K562 (cell line): ENCODE measurements around the gene TXLNB. TPM values are rescaled to one million over a fixed set of nuclear protein-coding genes. Genes with fewer than 3 reads are reported as not detected.

Source experiments
- ATAC-seq: fragments of 200-7000 bp; cut with Tn5 transposase; 3 replicates; pipeline ENCODE4 v1.9.1; 2020; ENCODE audit warnings: moderate library complexity
- BruUV-seq: library from RNA; stranded (reverse); fragments of 400-500 nt; replicated peaks from 2 replicates; lab custom pipeline; 2021; lab: Mats Ljungman, UMichigan
- CTCF ChIA-PET: fragments of 300-600 bp; formaldehyde crosslinking; extraction: SDS; loops from one replicate; lab custom pipeline; 2021; ENCODE audit warnings: low intra/inter-chr PET ratio; lab: Yijun Ruan, JAX
- POLR2A ChIA-PET: fragments of 300-600, 350-650 bp; sonication (Branson Sonifier 250); formaldehyde crosslinking; extraction: SDS; loops from one replicate; lab custom pipeline; 2021; ENCODE audit warnings: antibody characterized with exemption, inconsistent platforms; lab: Yijun Ruan, JAX
- DNase-seq, 4 experiments: peaks; one replicate each; pipeline versions ENCODE4 v3.0.0 to v3.0.0-alpha.2; 2011 to 2018; ENCODE audit warnings: low spot score in 3 of 4, mixed read lengths in 3 of 4; ENCODE audit errors: extremely low read depth in 1 of 4
- FAIRE-seq: peaks from 2 replicates; lab custom pipeline; 2011; peaks lifted over from hg19 to GRCh38; lab: Jason Lieb, UNC
- H2AFZ ChIP-seq: 2 replicates; pipeline ENCODE4 v1.6.0; 2011; ENCODE audit warnings: low read depth, low read length, control low read depth, inconsistent platforms
- H3K27ac ChIP-seq: fragments of 200-600 bp; 3 replicates; pipeline ENCODE4 v1.8.0; 2011; ENCODE audit warnings: low read depth, mild to moderate bottlenecking, control low read depth, inconsistent platforms, low read length, moderate library complexity, mixed read lengths; ENCODE audit errors: extremely low read depth
- H3K27me3 ChIP-seq, 2 experiments: fragments of 300-600 bp in 1 of 2; 2 replicates in 1 of 2; 3 replicates in 1 of 2; pipeline versions ENCODE4 v1.6.0 to v1.8.0; 2011; ENCODE audit warnings: inconsistent platforms in 2 of 2, low read length in 2 of 2, mild to moderate bottlenecking in 1 of 2, mixed read lengths in 1 of 2, moderate library complexity in 1 of 2; ENCODE audit not compliant: control insufficient read depth in 2 of 2, insufficient read depth in 2 of 2
- H3K36me3 ChIP-seq: fragments of 300-600 bp; 3 replicates; pipeline ENCODE4 v1.8.0; 2011; ENCODE audit warnings: mild to moderate bottlenecking, low read length, inconsistent platforms; ENCODE audit not compliant: control insufficient read depth, insufficient read depth
- H3K4me1 ChIP-seq, 2 experiments: fragments of 200-600 bp in 1 of 2; replicated peaks in 1 of 2; 2 replicates in 1 of 2; 3 replicates in 1 of 2; pipeline versions ENCODE4 v1.5.1 to v1.8.0; 2011; ENCODE audit warnings: inconsistent platforms in 2 of 2, low read length in 2 of 2, mild to moderate bottlenecking in 1 of 2, mixed read lengths in 1 of 2, moderate library complexity in 1 of 2; ENCODE audit not compliant: control insufficient read depth in 2 of 2, insufficient read depth in 2 of 2
- H3K4me2 ChIP-seq: 2 replicates; pipeline ENCODE4 v1.6.1; 2011; ENCODE audit warnings: low read length, control low read depth, inconsistent platforms, mixed read lengths; ENCODE audit not compliant: insufficient read depth
- H3K4me3 ChIP-seq: fragments of 200-600 bp; sonication (generic), shearing (Covaris generic); 2 replicates; pipeline ENCODE4 v1.5.1; 2016; ENCODE audit warnings: control low read depth, inconsistent platforms
- H3K79me2 ChIP-seq: fragments of 200-600 bp; 3 replicates; pipeline ENCODE4 v1.8.0; 2011; ENCODE audit warnings: low read length, inconsistent platforms; ENCODE audit not compliant: control insufficient read depth, insufficient read depth
- H3K9ac ChIP-seq, 2 experiments: 2 replicates each; pipeline versions ENCODE4 v1.6.0 to v1.6.1; 2011; ENCODE audit warnings: low read depth in 2 of 2, low read length in 2 of 2, control low read depth in 1 of 2, inconsistent platforms in 1 of 2, mild to moderate bottlenecking in 1 of 2, mixed read lengths in 1 of 2; ENCODE audit not compliant: insufficient read depth in 1 of 2
- H3K9me1 ChIP-seq: one replicate; pipeline ENCODE4 v1.6.0; 2011; ENCODE audit warnings: inconsistent platforms, mild to moderate bottlenecking, low read length, moderate library complexity; ENCODE audit not compliant: control insufficient read depth, insufficient read depth
- H3K9me3 ChIP-seq: replicated peaks from 2 replicates; pipeline ENCODE4 v1.5.1; 2011; ENCODE audit warnings: low read depth, low read length, inconsistent platforms; ENCODE audit not compliant: control insufficient read depth, insufficient read depth
- H4K20me1 ChIP-seq: replicated peaks from 2 replicates; pipeline ENCODE4 v1.6.1; 2011; ENCODE audit warnings: low read length, inconsistent platforms, mixed read lengths; ENCODE audit not compliant: control insufficient read depth, insufficient read depth
- ARID3B ChIP-seq: fragments of 250-450 bp; sonication (Bioruptor Pico); IDR thresholded peaks from 2 replicates; pipeline ENCODE4 v1.4.0; 2020; ENCODE audit warnings: borderline replicate concordance
- BRD4 ChIP-seq: fragments of 200-600 bp; sonication (generic); IDR thresholded peaks from 2 replicates; pipeline ENCODE4 v1.6.1; 2017; ENCODE audit warnings: inconsistent platforms
- EHMT2 ChIP-seq: fragments of 450-650 bp; IDR thresholded peaks from 2 replicates; pipeline ENCODE4 v1.6.1; 2018; ENCODE audit warnings: antibody characterized with exemption
- GABPB1 ChIP-seq: sonication (generic); formaldehyde crosslinking; IDR thresholded peaks from 2 replicates; pipeline ENCODE4 v1.8.0; 2022; ENCODE audit warnings: mild to moderate bottlenecking, missing genetic modification reagents
- HNRNPLL ChIP-seq: fragments of 200-400 bp; formaldehyde crosslinking; IDR thresholded peaks from 2 replicates; pipeline ENCODE4 v1.6.1; 2017; ENCODE audit warnings: low read length, low read depth, mild to moderate bottlenecking; ENCODE audit not compliant: poor library complexity, severe bottlenecking
- KLF6 ChIP-seq: fragments of 250-450 bp; sonication (Bioruptor Pico); IDR thresholded peaks from 2 replicates; pipeline ENCODE4 v1.4.0; 2020; ENCODE audit warnings: mild to moderate bottlenecking, moderate library complexity, borderline replicate concordance
- L3MBTL2 ChIP-seq: fragments of 450-650 bp; IDR thresholded peaks from 2 replicates; pipeline ENCODE4 v1.6.1; 2016; ENCODE audit warnings: mild to moderate bottlenecking, moderate library complexity
- MLLT1 ChIP-seq, 2 experiments: fragments of 450-650 bp; IDR thresholded peaks; 2 replicates each; pipeline ENCODE4 v1.6.1; 2016
- MYC ChIP-seq, 2 experiments: fragments of 250-450 bp in 1 of 2; sonication (Bioruptor Pico) in 1 of 2; IDR thresholded peaks; 2 replicates each; pipeline versions ENCODE4 v1.5.1 to v1.6.1; 2012 to 2021; ENCODE audit warnings: low read depth in 2 of 2, borderline replicate concordance in 1 of 2, improper control_type of control experiment in 1 of 2, low read length in 1 of 2, mild to moderate bottlenecking in 1 of 2, moderate library complexity in 1 of 2
- MYNN ChIP-seq, 2 experiments: sonication (generic); formaldehyde crosslinking in 1 of 2; IDR thresholded peaks; 2 replicates each; pipeline versions ENCODE4 v1.5.0 to v1.6.1; 2016 to 2020; ENCODE audit warnings: antibody characterized with exemption in 1 of 2, missing genetic modification reagents in 1 of 2
- PRDM10 ChIP-seq: fragments of 450-650 bp; IDR thresholded peaks from 2 replicates; pipeline ENCODE4 v1.6.1; 2018; ENCODE audit not compliant: partially characterized antibody
- RBM22 ChIP-seq: fragments of 200-400 bp; formaldehyde crosslinking; IDR thresholded peaks from 2 replicates; pipeline ENCODE4 v1.6.1; 2018; ENCODE audit warnings: low read length, low read depth; ENCODE audit not compliant: poor library complexity, severe bottlenecking
- SLC30A9 ChIP-seq: fragments of 250-450 bp; sonication (Bioruptor Pico); IDR thresholded peaks from 2 replicates; pipeline ENCODE4 v1.8.0; 2022; ENCODE audit warnings: mild to moderate bottlenecking, moderate library complexity
- SNRNP70 ChIP-seq: fragments of 200-400 bp; formaldehyde crosslinking; optimal IDR thresholded peaks from 2 replicates; pipeline ENCODE3; 2017; ENCODE audit warnings: low read depth, low read length
- WGBS: fragments of 100-300 bp; shearing (Covaris generic); methylation state at CpG from one replicate; pipeline ENCODE4 v1.1.6; 2016; ENCODE audit warnings: low coverage, mixed read lengths; ENCODE audit not compliant: insufficient coverage; ENCODE audit errors: missing lambda C conversion rate; 5-methylcytosine and 5-hydroxymethylcytosine counted together
- in situ Hi-C: fragments of 300-500 bp; cut with MboI; formaldehyde crosslinking; loops from 4 replicates; pipeline ENCODE4 v1.15.0; 2018; ENCODE audit warnings: inconsistent platforms, mixed read lengths
- intact Hi-C: fragments of 100-400 bp; cut with micrococcal nuclease; formaldehyde crosslinking; loops from 2 replicates; pipeline ENCODE4 v1.14.2; 2022
- polyA plus RNA-seq, 8 experiments: library from polyadenylated mRNA; depleted of rRNA in 4 of 8; stranded (reverse) in 5 of 8; unstranded in 3 of 8; fragments of >200 nt; fragmentation: Nextera tagmentation in 2 of 8; fragmentation: Illumina TruSeq in 1 of 8; extraction: Ambion mirVana in 2 of 8; extraction: Trizol in 1 of 8; gene quantifications; 2 replicates each; pipeline versions ENCODE4 v1.2.1 to v1.2.3, GENCODE V29; 2011 to 2014; ENCODE audit warnings: inconsistent platforms in 1 of 8, missing spikeins in 1 of 8
- total RNA-seq, 7 experiments: library from RNA; depleted of rRNA in 6 of 7; stranded (reverse); fragments of >200 nt in 6 of 7; fragmentation: Illumina TruSeq in 2 of 7; extraction: Trizol in 2 of 7; gene quantifications; 2 replicates each; pipeline versions ENCODE4 v1.2.1 to v1.2.3, GENCODE V29; 2011 to 2021; ENCODE audit warnings: low replicate concordance in 1 of 7

The TXLNB gene
- total and polyA plus RNA-seq, 9 of the 15 experiments (the other 6 are each of a cell fraction or from before 2014, with no cell fraction given) = not detected

- Histone ChIP-seq H3K27me3 (peaks cover 9 to 22% of the 10 kb centered on the region in 2 experiments), H3K79me2 (no peaks in the 10 kb centered on the region), H3K9me1 (no peaks in the 10 kb centered on the region), H3K36me3 (no peaks in the 10 kb centered on the region), H3K9ac (no peak overlapping the region), H2AFZ (no peak overlapping the region), H3K4me1 (peaks cover 0 to 4% of the 10 kb centered on the region in 2 experiments; a peak in 1 of 5 replicates), H4K20me1 (no peaks in the 10 kb centered on the region), H3K4me3 (no peak overlapping the region), H3K9me3 (no peaks in the 10 kb centered on the region), H3K4me2 (no peak overlapping the region), H3K27ac (no peak overlapping the region)
- intact Hi-C loops (no loop called here), in situ Hi-C loops (no loop called here)
- ChIA-PET CTCF (no interaction called here), POLR2A (interaction anchor here (1.3 kb wide), 1 partner anchor 9 kb away, joined by 3 read pairs; no protein-coding TSS in a partner anchor)
- BruUV-seq = no TSS peak
- DNase-seq (no peak), ATAC-seq (no peak; the same call in 2 of the 3 replicates), FAIRE-seq (no peak)
- WGBS = 2% methylated on average over 10 of the region's 10 CpGs
- TF ChIP-seq SLC30A9 (CRISPR knock-in tag) (no peak), MLLT1 (IDR thresholded peaks at IDR 0.05) (no peak), BRD4 (no peak), SNRNP70 (no peak), MYC (IDR thresholded peaks at IDR 0.05; ENCODE audit: low read depth, low read length) (no peak), MYC (CRISPR knock-in tag; IDR thresholded peaks at IDR 0.05; ENCODE audit: borderline replicate concordance, low read depth) (no peak), L3MBTL2 (no peak), HNRNPLL (no peak), MYNN (IDR thresholded peaks at IDR 0.05) (no peak), MYNN (CRISPR knock-in tag; IDR thresholded peaks at IDR 0.05) (no peak), PRDM10 (no peak), KLF6 (CRISPR knock-in tag) (no peak), GABPB1 (CRISPR knock-in tag) (no peak), RBM22 (no peak), ARID3B (no peak), EHMT2 (no peak)
Measured at GRCh38 chr6:139239064-139239463, 52.7 kb downstream of the TXLNB start.
